ENCODE results near the gene CHAT.

- TF ChIP-seq CTCF (IDR thresholded peaks at IDR 0.05 in 4 of 5, conservative IDR thresholded peaks at IDR 0.05 in 1 of 5) = no peak
- TF ChIP-seq POLR2A (IDR thresholded peaks at IDR 0.05) = no peak
These were observed 54.2 kb downstream of the CHAT start for GRCh38 chr10:49667991-49668390.

Data from gastrocnemius medialis (tissue), 4 donors.